Neural cell (in vitro differentiated cells): Measurements from ENCODE around the gene RAB11FIP3. TPM values are rescaled to one million over a fixed set of nuclear protein-coding genes. Genes with fewer than 3 reads are reported as not detected.
A peak's percentile ranks its signal among the peaks of the same experiment; 100 is the strongest.

Experiments
- H2AFZ ChIP-seq: fragments of 200-600, 300-800 bp; sonication (generic), shearing (Covaris generic); 2 replicates; pipeline ENCODE4 v1.6.0; 2014; ENCODE audit warnings: low read depth, mild to moderate bottlenecking, antibody characterized with exemption, low read length, moderate library complexity
- H3F3A ChIP-seq: fragments of 200-600 bp; shearing (Covaris generic); 2 replicates; pipeline ENCODE4 v1.6.1; 2016; ENCODE audit warnings: mild to moderate bottlenecking, moderate library complexity, mixed read lengths, antibody characterized with exemption, low read length; ENCODE audit not compliant: insufficient read depth, poor library complexity, severe bottlenecking
- H3K27ac ChIP-seq: fragments of 200-600, 300-800 bp; sonication (generic), shearing (Covaris generic); 2 replicates; pipeline ENCODE4 v1.5.1; 2014; ENCODE audit warnings: mild to moderate bottlenecking, low read length, moderate library complexity
- H3K27me3 ChIP-seq: fragments of 300-800, 200-600 bp; sonication (generic), shearing (Covaris generic); 2 replicates; pipeline ENCODE4 v1.6.0; 2014; ENCODE audit warnings: mild to moderate bottlenecking, low read depth, low read length, moderate library complexity; ENCODE audit not compliant: insufficient read depth
- H3K36me3 ChIP-seq: fragments of 300-800, 200-600 bp; sonication (generic), shearing (Covaris generic); 2 replicates; pipeline ENCODE4 v1.5.1; 2014; ENCODE audit warnings: mild to moderate bottlenecking, antibody characterized with exemption, low read length, moderate library complexity; ENCODE audit not compliant: insufficient read depth
- H3K4me2 ChIP-seq: fragments of 300-800, 200-600 bp; sonication (generic), shearing (Covaris generic); 2 replicates; pipeline ENCODE4 v1.6.0; 2014; ENCODE audit warnings: mild to moderate bottlenecking, low read length
- H3K4me3 ChIP-seq: fragments of 300-800, 200-600 bp; sonication (generic), shearing (Covaris generic); 2 replicates; pipeline ENCODE4 v1.5.1; 2014; ENCODE audit warnings: mild to moderate bottlenecking, low read length, moderate library complexity
- H3K79me2 ChIP-seq: fragments of 200-600 bp; shearing (Covaris generic); replicated peaks from 2 replicates; pipeline ENCODE4 v1.6.0; 2014; ENCODE audit warnings: mild to moderate bottlenecking, low read length, moderate library complexity; ENCODE audit not compliant: insufficient read depth
- H3K9ac ChIP-seq: fragments of 300-800, 200-600 bp; sonication (generic), shearing (Covaris generic); 2 replicates; pipeline ENCODE4 v1.6.1; 2016; ENCODE audit warnings: mild to moderate bottlenecking, low read length, mixed read lengths
- H3K9me2 ChIP-seq: fragments of 200-600 bp; shearing (Covaris generic); 2 replicates; pipeline ENCODE4 v1.6.1; 2016; ENCODE audit warnings: mild to moderate bottlenecking, low read length, mixed read lengths; ENCODE audit not compliant: insufficient read depth
- H3K9me3 ChIP-seq: fragments of 200-600, 300-800 bp; sonication (generic), shearing (Covaris generic); 2 replicates; pipeline ENCODE4 v1.6.1; 2016; ENCODE audit warnings: mild to moderate bottlenecking, mixed run types, low read length, moderate library complexity, mixed read lengths
- H4K20me1 ChIP-seq: fragments of 200-600 bp; shearing (Covaris generic); 2 replicates; pipeline ENCODE4 v1.6.1; 2016; ENCODE audit warnings: mild to moderate bottlenecking, mixed run types; ENCODE audit not compliant: insufficient read depth
- EP300 ChIP-seq: fragments of 450-650 bp; conservative IDR thresholded peaks from 2 replicates; pipeline ENCODE4 v1.6.1; 2014; ENCODE audit warnings: antibody characterized with exemption, mild to moderate bottlenecking, moderate library complexity; ENCODE audit not compliant: poor library complexity, severe bottlenecking
- EZH2 ChIP-seq: fragments of 200-600, 300-800 bp; shearing (Covaris generic), sonication (generic); IDR thresholded peaks from 2 replicates; pipeline ENCODE4 v1.6.1; 2014; ENCODE audit warnings: antibody characterized with exemption, low read length, borderline replicate concordance, mild to moderate bottlenecking; ENCODE audit not compliant: insufficient read depth, poor library complexity, severe bottlenecking
- MXI1 ChIP-seq: fragments of 450-650 bp; conservative IDR thresholded peaks from 2 replicates; pipeline ENCODE4 v1.6.1; 2014; ENCODE audit warnings: antibody characterized with exemption, mild to moderate bottlenecking; ENCODE audit not compliant: poor library complexity, severe bottlenecking
- POLR2AphosphoS5 ChIP-seq: IDR thresholded peaks from 2 replicates; pipeline ENCODE4 v1.6.1; 2012
- RAD21 ChIP-seq: fragments of 450-650 bp; conservative IDR thresholded peaks from 2 replicates; pipeline ENCODE4 v1.6.1; 2014; ENCODE audit warnings: antibody characterized with exemption, mild to moderate bottlenecking, moderate library complexity
- SMC3 ChIP-seq: fragments of 450-650 bp; conservative IDR thresholded peaks from 2 replicates; pipeline ENCODE4 v1.6.1; 2014; ENCODE audit warnings: antibody characterized with exemption, mild to moderate bottlenecking, moderate library complexity; ENCODE audit not compliant: poor library complexity
- TAF1 ChIP-seq: IDR thresholded peaks from 2 replicates; pipeline ENCODE4 v1.6.1; 2012; ENCODE audit warnings: low read depth
- polyA plus RNA-seq: library from polyadenylated mRNA; depleted of rRNA; stranded (reverse); fragments of >200 nt; gene quantifications from 2 replicates; pipeline ENCODE4 v1.2.3, GENCODE V29; 2014
- TF ChIP-seq, protein P1 (sequence below): fragments of 450-650 bp; IDR thresholded peaks from 2 replicates; pipeline ENCODE4 v1.5.1; 2014; ENCODE audit warnings: antibody characterized with exemption, mild to moderate bottlenecking, moderate library complexity; ENCODE audit not compliant: poor library complexity, severe bottlenecking
- TF ChIP-seq, protein P2 (sequence below): IDR thresholded peaks from 2 replicates; pipeline ENCODE4 v1.6.1; 2012; ENCODE audit warnings: borderline replicate concordance

RAB11FIP3 gene
- polyA plus RNA-seq, 1 donor from 2014 or later = 55.0 TPM

DNA sequence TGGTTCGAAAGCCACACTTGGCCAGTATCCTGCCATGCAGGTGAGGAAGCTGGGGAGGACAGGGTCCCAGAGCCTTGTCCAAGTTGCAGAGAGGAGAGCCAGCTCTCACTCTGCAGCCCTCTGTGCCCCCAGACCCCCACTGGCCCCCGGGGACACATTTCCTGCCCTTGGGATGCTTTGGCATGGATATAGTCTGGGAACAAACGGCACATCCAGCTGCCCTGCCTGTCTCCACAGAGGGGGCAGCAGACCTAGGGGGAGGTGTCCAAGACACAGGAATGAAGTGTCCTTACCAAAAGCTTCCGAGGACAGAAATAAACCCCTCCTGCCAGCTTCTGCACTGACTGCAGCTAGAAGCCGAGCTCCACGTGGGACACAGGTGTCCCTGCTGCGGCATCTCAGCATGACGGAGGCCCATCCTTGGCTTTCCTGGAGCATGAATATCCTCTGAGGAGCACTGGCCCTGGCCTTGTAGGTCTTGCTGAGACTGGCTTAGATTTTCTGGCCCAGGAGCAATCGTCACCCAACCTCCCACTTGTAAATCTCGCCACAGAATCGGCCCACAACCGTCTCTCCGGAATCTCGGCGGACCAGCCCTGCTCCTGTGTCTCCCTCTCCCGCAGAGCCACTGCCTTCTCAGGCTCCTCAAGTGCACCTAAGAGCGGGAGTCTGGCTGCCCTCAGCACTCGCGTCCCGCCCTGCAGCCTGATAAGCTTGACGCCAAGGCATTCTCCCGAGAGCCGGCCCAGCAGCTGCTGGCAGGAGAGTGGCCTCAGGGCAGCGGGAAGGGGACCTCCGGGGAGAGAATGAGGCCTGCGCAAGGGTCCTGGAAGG is 100.9 kb downstream of the RAB11FIP3 start:
- Histone ChIP-seq H4K20me1 (no peaks in the 10 kb centered on the region), H3K27ac (peak overlapping the region; percentile 86), H3K36me3 (no peaks in the 10 kb centered on the region), H3K27me3 (no peaks in the 10 kb centered on the region), H3K4me3 (peak overlapping the region; percentile 97), H3K79me2 (peaks cover 16% of the 10 kb centered on the region), H2AFZ (peak overlapping the region; percentile 14), H3K9me2 (no peaks in the 10 kb centered on the region), H3K9ac (peak overlapping the region; percentile 86), H3F3A (no peaks in the 10 kb centered on the region), H3K4me2 (peak overlapping the region; percentile 92), H3K9me3 (no peaks in the 10 kb centered on the region)
- TF ChIP-seq EP300 (no peak), EZH2 (no peak), RAD21 (no peak), POLR2AphosphoS5 (no peak), MXI1 (no peak), TAF1 (no peak), SMC3 (no peak)
- TF ChIP-seq, protein P1, sequence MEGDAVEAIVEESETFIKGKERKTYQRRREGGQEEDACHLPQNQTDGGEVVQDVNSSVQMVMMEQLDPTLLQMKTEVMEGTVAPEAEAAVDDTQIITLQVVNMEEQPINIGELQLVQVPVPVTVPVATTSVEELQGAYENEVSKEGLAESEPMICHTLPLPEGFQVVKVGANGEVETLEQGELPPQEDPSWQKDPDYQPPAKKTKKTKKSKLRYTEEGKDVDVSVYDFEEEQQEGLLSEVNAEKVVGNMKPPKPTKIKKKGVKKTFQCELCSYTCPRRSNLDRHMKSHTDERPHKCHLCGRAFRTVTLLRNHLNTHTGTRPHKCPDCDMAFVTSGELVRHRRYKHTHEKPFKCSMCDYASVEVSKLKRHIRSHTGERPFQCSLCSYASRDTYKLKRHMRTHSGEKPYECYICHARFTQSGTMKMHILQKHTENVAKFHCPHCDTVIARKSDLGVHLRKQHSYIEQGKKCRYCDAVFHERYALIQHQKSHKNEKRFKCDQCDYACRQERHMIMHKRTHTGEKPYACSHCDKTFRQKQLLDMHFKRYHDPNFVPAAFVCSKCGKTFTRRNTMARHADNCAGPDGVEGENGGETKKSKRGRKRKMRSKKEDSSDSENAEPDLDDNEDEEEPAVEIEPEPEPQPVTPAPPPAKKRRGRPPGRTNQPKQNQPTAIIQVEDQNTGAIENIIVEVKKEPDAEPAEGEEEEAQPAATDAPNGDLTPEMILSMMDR = no peak
- TF ChIP-seq, protein P2, sequence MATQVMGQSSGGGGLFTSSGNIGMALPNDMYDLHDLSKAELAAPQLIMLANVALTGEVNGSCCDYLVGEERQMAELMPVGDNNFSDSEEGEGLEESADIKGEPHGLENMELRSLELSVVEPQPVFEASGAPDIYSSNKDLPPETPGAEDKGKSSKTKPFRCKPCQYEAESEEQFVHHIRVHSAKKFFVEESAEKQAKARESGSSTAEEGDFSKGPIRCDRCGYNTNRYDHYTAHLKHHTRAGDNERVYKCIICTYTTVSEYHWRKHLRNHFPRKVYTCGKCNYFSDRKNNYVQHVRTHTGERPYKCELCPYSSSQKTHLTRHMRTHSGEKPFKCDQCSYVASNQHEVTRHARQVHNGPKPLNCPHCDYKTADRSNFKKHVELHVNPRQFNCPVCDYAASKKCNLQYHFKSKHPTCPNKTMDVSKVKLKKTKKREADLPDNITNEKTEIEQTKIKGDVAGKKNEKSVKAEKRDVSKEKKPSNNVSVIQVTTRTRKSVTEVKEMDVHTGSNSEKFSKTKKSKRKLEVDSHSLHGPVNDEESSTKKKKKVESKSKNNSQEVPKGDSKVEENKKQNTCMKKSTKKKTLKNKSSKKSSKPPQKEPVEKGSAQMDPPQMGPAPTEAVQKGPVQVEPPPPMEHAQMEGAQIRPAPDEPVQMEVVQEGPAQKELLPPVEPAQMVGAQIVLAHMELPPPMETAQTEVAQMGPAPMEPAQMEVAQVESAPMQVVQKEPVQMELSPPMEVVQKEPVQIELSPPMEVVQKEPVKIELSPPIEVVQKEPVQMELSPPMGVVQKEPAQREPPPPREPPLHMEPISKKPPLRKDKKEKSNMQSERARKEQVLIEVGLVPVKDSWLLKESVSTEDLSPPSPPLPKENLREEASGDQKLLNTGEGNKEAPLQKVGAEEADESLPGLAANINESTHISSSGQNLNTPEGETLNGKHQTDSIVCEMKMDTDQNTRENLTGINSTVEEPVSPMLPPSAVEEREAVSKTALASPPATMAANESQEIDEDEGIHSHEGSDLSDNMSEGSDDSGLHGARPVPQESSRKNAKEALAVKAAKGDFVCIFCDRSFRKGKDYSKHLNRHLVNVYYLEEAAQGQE = no peak

DNA sequence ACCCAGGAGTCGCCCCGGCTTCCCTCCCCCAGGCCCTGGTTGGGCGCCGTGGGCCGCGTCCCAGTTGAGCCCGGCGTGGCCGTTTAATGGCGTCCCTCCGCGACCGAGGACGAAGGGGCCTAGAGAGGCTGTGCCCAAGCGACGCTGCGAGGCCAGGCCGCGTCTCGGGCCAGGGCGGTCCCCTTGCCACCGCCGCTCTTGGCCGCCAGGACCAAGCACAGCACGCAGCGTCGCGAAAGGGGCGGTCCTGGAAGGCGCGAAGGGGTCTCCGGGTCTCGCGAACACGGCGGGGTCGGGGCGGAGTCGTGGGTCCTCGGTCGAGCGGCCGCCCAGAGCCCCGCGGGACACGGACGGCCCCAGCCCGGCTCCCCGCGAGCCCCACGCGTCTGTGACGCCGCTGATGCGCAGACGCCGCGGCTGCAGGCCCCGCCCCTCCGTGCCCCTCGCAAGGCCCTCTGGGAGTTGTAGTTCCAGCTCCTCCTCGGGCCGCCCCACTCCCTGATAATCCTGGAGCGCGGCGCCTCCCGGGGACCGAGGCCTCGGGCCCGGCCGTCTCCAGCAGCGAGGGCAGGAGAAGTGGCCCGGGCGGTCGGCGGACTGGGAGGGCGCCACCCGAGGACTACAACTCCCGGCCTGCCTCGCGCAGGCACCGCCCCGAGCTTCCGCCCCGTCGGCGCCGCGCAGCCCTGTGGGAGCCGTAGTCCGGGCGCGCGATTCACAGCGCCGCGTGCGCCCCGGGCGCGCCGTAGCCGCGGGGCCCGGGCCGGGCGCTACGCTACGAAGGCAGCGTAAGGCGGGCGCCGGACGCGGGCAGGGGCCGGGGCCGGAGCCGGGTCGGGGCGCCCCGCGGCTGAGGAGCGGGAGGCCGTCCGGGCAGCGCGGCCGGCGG is 101.8 kb downstream of the RAB11FIP3 start, which contains the start of gene CAPN15:
CAPN15 (plus strand) TSS at position 698 of the 889 bp plus-strand sequence. CDS start 19,127 bp downstream, outside the sequence.
- H3K36me3 ChIP-seq = no peaks in the 10 kb centered on the region
- H3K4me2 ChIP-seq = peak within 1 kb of the TSS; percentile 92
- H3K27me3 ChIP-seq = no peaks in the 10 kb centered on the region
- peak within 1 kb of the TSS; percentile 86 for H3K27ac ChIP-seq
- no peaks in the 10 kb centered on the region for H3K9me2 ChIP-seq
- H3K79me2 ChIP-seq = peaks cover 16% of the 10 kb centered on the region
- peak within 1 kb of the TSS; percentile 14 for H2AFZ ChIP-seq
- no peaks in the 10 kb centered on the region for H4K20me1 ChIP-seq
- no peaks in the 10 kb centered on the region for H3F3A ChIP-seq
- no peaks in the 10 kb centered on the region for H3K9me3 ChIP-seq
- peak within 1 kb of the TSS; percentile 86 for H3K9ac ChIP-seq
- peak within 1 kb of the TSS; percentile 97 for H3K4me3 ChIP-seq
- TF ChIP-seq, protein P2 = no peak
- TF ChIP-seq, protein P1 = peak; percentile 42
- peak; percentile 29 for TF ChIP-seq RAD21
- peak; percentile 79 for TF ChIP-seq MXI1
- TF ChIP-seq EP300 = peak; percentile 68
- peak; percentile 27 for TF ChIP-seq TAF1
- peak; percentile 78 for TF ChIP-seq POLR2AphosphoS5
- TF ChIP-seq SMC3 = peak; percentile 32
- TF ChIP-seq EZH2 = no peak
